DND-41 (cell line): ENCODE results near the gene SUMF2.

Experiments
- EZH2 ChIP-seq: IDR thresholded peaks from 3 replicates; pipeline ENCODE4 v1.6.1; 2012; ENCODE audit warnings: borderline replicate concordance, low read depth, mild to moderate bottlenecking, moderate library complexity, low read length, inconsistent platforms; ENCODE audit not compliant: severe bottlenecking
- TF ChIP-seq, protein P1 (sequence below): IDR thresholded peaks from 2 replicates; pipeline ENCODE4 v1.5.1; 2012; ENCODE audit warnings: borderline replicate concordance, low read length, moderate library complexity, mild to moderate bottlenecking; ENCODE audit not compliant: poor library complexity, severe bottlenecking; ENCODE audit errors: extremely low read depth

DNA sequence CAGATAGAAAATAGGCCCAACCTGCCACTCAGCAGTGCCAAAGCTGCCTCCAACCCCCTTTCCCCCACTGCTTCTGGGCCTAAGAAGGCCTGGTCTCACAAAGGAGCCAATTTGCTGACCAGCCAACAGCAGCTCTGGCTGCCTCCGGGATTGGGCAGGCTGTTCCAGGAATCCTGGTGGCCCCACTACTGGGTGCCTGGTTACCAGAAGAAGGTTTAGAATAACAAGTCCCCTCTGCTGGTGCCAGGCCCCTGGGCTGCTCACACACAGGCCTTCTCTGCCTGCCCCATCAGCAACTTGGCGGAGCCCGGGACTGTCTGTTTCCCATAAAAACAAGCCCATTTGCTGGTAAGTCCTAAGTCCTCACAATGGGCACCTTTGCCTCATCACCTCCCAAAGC, 27.5 kb downstream of the SUMF2 start:
- no peak for TF ChIP-seq EZH2
- TF ChIP-seq, protein P1, sequence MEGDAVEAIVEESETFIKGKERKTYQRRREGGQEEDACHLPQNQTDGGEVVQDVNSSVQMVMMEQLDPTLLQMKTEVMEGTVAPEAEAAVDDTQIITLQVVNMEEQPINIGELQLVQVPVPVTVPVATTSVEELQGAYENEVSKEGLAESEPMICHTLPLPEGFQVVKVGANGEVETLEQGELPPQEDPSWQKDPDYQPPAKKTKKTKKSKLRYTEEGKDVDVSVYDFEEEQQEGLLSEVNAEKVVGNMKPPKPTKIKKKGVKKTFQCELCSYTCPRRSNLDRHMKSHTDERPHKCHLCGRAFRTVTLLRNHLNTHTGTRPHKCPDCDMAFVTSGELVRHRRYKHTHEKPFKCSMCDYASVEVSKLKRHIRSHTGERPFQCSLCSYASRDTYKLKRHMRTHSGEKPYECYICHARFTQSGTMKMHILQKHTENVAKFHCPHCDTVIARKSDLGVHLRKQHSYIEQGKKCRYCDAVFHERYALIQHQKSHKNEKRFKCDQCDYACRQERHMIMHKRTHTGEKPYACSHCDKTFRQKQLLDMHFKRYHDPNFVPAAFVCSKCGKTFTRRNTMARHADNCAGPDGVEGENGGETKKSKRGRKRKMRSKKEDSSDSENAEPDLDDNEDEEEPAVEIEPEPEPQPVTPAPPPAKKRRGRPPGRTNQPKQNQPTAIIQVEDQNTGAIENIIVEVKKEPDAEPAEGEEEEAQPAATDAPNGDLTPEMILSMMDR, result no peak
